ENCODE data around the gene LDHD. TPM values are rescaled to one million over a fixed set of nuclear protein-coding genes. Genes with fewer than 3 reads are reported as not detected.

LDHD gene
- total and polyA plus RNA-seq, 10 of the 15 experiments (the other 5 are each of a cell fraction or from before 2014, with no cell fraction given): 0.10 to 0.12 TPM; not detected in 8

DNA sequence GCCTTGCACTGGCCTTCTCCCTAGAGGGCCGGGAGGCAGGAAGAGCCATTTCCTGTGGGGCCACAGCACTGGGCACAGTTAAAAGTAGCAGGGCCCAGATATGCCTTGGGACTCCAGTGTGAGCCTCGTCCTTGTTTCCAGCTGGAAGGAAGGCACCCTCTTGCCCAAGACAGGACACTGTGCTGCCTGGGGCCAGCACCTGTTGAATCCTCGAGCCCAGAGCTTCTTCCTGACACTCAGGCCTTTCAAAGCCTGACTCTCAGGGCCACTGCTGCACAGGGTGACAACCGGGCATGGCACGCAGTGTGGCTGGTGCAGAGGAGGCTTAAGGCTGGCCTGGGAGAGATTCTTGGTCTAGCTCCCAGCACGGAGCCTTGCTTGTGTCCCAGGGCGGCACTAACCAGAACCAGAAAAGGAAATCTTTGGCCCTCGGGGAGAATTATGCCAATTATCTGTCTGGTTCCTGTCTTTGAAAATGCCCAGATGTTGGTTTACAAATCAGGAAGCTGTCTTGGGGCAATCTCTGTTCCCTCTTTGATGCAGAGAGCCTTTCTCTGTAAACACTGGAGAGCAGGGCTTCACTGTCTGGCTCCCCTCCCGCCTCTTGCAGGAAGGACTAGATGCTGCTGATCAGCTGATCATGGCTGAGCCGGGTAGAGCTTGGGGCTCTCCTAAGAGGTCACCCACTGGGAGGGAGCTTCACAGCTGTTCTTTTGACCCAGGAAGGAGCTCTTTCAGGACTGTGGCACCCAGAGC is 11.1 kb downstream of the LDHD start:
- H3K4me2 ChIP-seq (ENCODE audit: control insufficient read depth, insufficient read depth): no peak overlapping the region
- in situ Hi-C loops (cut with MboI): loop anchor here (5.0 to 10.0 kb wide), 3 partner anchors 61 to 403 kb away; partner anchors contain the start of gene MLKL
- H2AFZ ChIP-seq (ENCODE audit: control insufficient read depth, low read depth, low read length): no peak overlapping the region
- ChIA-PET RAD21 (ENCODE audit: unreplicated experiment) (interaction anchor here (0.8 to 1.3 kb wide), 3 partner anchors 88 to 243 kb away, joined by 3 to 4 read pairs (median 3); partner anchors contain the start of gene ZNRF1), POLR2A (no interaction called here), CTCF (interaction anchor here (0.6 to 1.8 kb wide), 3 partner anchors 63 to 221 kb away, joined by 3 to 6 read pairs (median 3); partner anchors contain the start of gene ZNRF1), SMC1A (ENCODE audit: uncharacterized antibody, unreplicated experiment) (interaction anchor here (1.7 kb wide), 1 partner anchor 107 kb away, joined by 6 read pairs; the partner anchor contains the start of gene ZNRF1)
- no peak overlapping the region for H3K9ac ChIP-seq (ENCODE audit: control insufficient read depth, insufficient read depth, low read length)
- TF ChIP-seq STAT1 (conservative IDR thresholded peaks at IDR 0.05) (no peak), GATAD2B (conservative IDR thresholded peaks at IDR 0.05; ENCODE audit: low read depth) (no peak), KAT2A (conservative IDR thresholded peaks at IDR 0.05; ENCODE audit: control insufficient read depth, low read depth, low read length) (no peak), WRNIP1 (IDR thresholded peaks at IDR 0.05; ENCODE audit: borderline replicate concordance, low read depth, low read length) (no peak), EP300 (IDR thresholded peaks at IDR 0.05; ENCODE audit: borderline replicate concordance in 1 of 2, control insufficient read depth in 1 of 2, low read depth in 2 of 2, low read length in 2 of 2) (no peak), MEF2B (IDR thresholded peaks at IDR 0.05; ENCODE audit: partially characterized antibody, poor library complexity, severe bottlenecking) (no peak), SMAD5 (IDR thresholded peaks at IDR 0.05; ENCODE audit: low read depth) (no peak), NFIC (IDR thresholded peaks at IDR 0.05; ENCODE audit: low read depth, low read length) (no peak), ZNF592 (IDR thresholded peaks at IDR 0.05) (no peak)
- TF ChIP-seq, protein P1, sequence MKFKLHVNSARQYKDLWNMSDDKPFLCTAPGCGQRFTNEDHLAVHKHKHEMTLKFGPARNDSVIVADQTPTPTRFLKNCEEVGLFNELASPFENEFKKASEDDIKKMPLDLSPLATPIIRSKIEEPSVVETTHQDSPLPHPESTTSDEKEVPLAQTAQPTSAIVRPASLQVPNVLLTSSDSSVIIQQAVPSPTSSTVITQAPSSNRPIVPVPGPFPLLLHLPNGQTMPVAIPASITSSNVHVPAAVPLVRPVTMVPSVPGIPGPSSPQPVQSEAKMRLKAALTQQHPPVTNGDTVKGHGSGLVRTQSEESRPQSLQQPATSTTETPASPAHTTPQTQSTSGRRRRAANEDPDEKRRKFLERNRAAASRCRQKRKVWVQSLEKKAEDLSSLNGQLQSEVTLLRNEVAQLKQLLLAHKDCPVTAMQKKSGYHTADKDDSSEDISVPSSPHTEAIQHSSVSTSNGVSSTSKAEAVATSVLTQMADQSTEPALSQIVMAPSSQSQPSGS (IDR thresholded peaks at IDR 0.05; ENCODE audit: low read length): no peak
- TF ChIP-seq, protein P2, sequence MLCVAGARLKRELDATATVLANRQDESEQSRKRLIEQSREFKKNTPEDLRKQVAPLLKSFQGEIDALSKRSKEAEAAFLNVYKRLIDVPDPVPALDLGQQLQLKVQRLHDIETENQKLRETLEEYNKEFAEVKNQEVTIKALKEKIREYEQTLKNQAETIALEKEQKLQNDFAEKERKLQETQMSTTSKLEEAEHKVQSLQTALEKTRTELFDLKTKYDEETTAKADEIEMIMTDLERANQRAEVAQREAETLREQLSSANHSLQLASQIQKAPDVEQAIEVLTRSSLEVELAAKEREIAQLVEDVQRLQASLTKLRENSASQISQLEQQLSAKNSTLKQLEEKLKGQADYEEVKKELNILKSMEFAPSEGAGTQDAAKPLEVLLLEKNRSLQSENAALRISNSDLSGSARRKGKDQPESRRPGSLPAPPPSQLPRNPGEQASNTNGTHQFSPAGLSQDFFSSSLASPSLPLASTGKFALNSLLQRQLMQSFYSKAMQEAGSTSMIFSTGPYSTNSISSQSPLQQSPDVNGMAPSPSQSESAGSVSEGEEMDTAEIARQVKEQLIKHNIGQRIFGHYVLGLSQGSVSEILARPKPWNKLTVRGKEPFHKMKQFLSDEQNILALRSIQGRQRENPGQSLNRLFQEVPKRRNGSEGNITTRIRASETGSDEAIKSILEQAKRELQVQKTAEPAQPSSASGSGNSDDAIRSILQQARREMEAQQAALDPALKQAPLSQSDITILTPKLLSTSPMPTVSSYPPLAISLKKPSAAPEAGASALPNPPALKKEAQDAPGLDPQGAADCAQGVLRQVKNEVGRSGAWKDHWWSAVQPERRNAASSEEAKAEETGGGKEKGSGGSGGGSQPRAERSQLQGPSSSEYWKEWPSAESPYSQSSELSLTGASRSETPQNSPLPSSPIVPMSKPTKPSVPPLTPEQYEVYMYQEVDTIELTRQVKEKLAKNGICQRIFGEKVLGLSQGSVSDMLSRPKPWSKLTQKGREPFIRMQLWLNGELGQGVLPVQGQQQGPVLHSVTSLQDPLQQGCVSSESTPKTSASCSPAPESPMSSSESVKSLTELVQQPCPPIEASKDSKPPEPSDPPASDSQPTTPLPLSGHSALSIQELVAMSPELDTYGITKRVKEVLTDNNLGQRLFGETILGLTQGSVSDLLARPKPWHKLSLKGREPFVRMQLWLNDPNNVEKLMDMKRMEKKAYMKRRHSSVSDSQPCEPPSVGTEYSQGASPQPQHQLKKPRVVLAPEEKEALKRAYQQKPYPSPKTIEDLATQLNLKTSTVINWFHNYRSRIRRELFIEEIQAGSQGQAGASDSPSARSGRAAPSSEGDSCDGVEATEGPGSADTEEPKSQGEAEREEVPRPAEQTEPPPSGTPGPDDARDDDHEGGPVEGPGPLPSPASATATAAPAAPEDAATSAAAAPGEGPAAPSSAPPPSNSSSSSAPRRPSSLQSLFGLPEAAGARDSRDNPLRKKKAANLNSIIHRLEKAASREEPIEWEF (IDR thresholded peaks at IDR 0.05; ENCODE audit: insufficient replicate concordance, low read depth, low read length): no peak
- H3K27ac ChIP-seq (ENCODE audit: control insufficient read depth, insufficient read depth): no peak overlapping the region
- H3K27me3 ChIP-seq (replicated peaks in 1 of 2; ENCODE audit: control insufficient read depth in 2 of 2, insufficient read depth in 2 of 2, low read length in 1 of 2): no peaks in the 10 kb centered on the region
- FAIRE-seq (no peak), ATAC-seq (peak; percentile 18; the same call in 1 of the 3 replicates), DNase-seq (ENCODE audit: low read depth, low spot score) (no peak)
- H3K4me3 ChIP-seq: no peak overlapping the region
- H4K20me1 ChIP-seq (ENCODE audit: control insufficient read depth, insufficient read depth): no peaks in the 10 kb centered on the region
- no TSS peak for BruUV-seq (replicated peaks)
- no peaks in the 10 kb centered on the region for H3K79me2 ChIP-seq (ENCODE audit: control insufficient read depth, insufficient read depth, low read length)
- H3K36me3 ChIP-seq (ENCODE audit: control insufficient read depth in 2 of 2, insufficient read depth in 2 of 2, low read length in 1 of 2): no peaks in the 10 kb centered on the region; a peak in 2 of 4 replicates
- peaks cover 20% of the 10 kb centered on the region for H3K4me1 ChIP-seq (ENCODE audit: control insufficient read depth, insufficient read depth, low read length)
- no peaks in the 10 kb centered on the region for H3K9me3 ChIP-seq (replicated peaks; ENCODE audit: control insufficient read depth, insufficient read depth, low read length)
- WGBS (ENCODE audit: insufficient coverage, insufficient replicate concordance, low lambda C conversion rate, missing lambda C conversion rate): 56% methylated on average over 10 of the region's 10 CpGs
- intact Hi-C loops (cut with micrococcal nuclease; ENCODE audit: unreplicated experiment): no loop called here
